Panc1 (cell line): Measurements from ENCODE around the gene WWOX. TPM values are rescaled to one million over a fixed set of nuclear protein-coding genes. Genes with fewer than 3 reads are reported as not detected.
A peak's percentile ranks its signal among the peaks of the same experiment; 100 is the strongest.

Experiments used
- ATAC-seq: fragments of 200-7000 bp; cut with Tn5 transposase; 2 replicates; pipeline ENCODE4 v1.9.1; 2020; ENCODE audit warnings: mild to moderate bottlenecking, moderate library complexity
- BruUV-seq: library from RNA; stranded (reverse); fragments of 400-500 nt; replicated peaks from 2 replicates; lab custom pipeline; 2021; lab: Mats Ljungman, UMichigan
- CTCF ChIA-PET: fragments of 300-600 bp; sonication (Branson Sonifier 250); formaldehyde crosslinking; loops from one replicate; lab custom pipeline; 2022; ENCODE audit warnings: antibody characterized with exemption; lab: Charles Lee
- POLR2A ChIA-PET: fragments of 300-600 bp; sonication (Branson Sonifier 250); formaldehyde crosslinking; loops from one replicate; lab custom pipeline; 2022; ENCODE audit warnings: antibody characterized with exemption; lab: Charles Lee
- DNase-seq: peaks from one replicate; pipeline ENCODE4 v3.0.0-alpha.2; 2010; ENCODE audit warnings: low read depth, low spot score
- H3K27ac ChIP-seq: 2 replicates; pipeline ENCODE4 v1.5.1; 2011; ENCODE audit warnings: mild to moderate bottlenecking, low read length, inconsistent platforms
- H3K27me3 ChIP-seq: fragments of 200-500 bp; sonication (Bioruptor generic); 2 replicates; pipeline ENCODE4 v1.6.0; 2014; ENCODE audit warnings: low read length, inconsistent platforms; ENCODE audit not compliant: control insufficient read depth, insufficient read depth
- H3K36me3 ChIP-seq: fragments of 200-500 bp; sonication (Bioruptor generic); 2 replicates; pipeline ENCODE4 v1.5.1; 2014; ENCODE audit warnings: inconsistent platforms, mild to moderate bottlenecking, low read length, moderate library complexity; ENCODE audit not compliant: control insufficient read depth, insufficient read depth
- H3K4me1 ChIP-seq: 2 replicates; pipeline ENCODE4 v1.5.1; 2011; ENCODE audit warnings: inconsistent platforms, mild to moderate bottlenecking, low read length, moderate library complexity; ENCODE audit not compliant: control insufficient read depth, insufficient read depth
- H3K4me3 ChIP-seq, 2 experiments: 2 replicates each; pipeline ENCODE4 v1.5.1; 2011 to 2012; ENCODE audit warnings: low read depth in 2 of 2, low read length in 2 of 2, mild to moderate bottlenecking in 2 of 2, inconsistent platforms in 1 of 2, moderate library complexity in 1 of 2
- H3K9me3 ChIP-seq: fragments of 200-500 bp; sonication (Bioruptor generic); 2 replicates; pipeline ENCODE4 v1.5.1; 2014; ENCODE audit warnings: low read depth, mild to moderate bottlenecking, inconsistent platforms, low read length, moderate library complexity; ENCODE audit not compliant: control insufficient read depth, insufficient read depth
- CTCF ChIP-seq: fragments of 450-650 bp; IDR thresholded peaks from 2 replicates; pipeline ENCODE4 v1.5.1; 2017; ENCODE audit warnings: mild to moderate bottlenecking
- POLR2AphosphoS5 ChIP-seq: IDR thresholded peaks from 2 replicates; pipeline ENCODE4 v1.6.1; 2012; ENCODE audit warnings: mild to moderate bottlenecking, low read depth, low read length, moderate library complexity
- REST ChIP-seq, 2 experiments: IDR thresholded peaks; 2 replicates each; pipeline ENCODE4 v1.6.1; 2011 to 2012; ENCODE audit warnings: low read depth in 2 of 2, control low read depth in 1 of 2, low read length in 1 of 2, mild to moderate bottlenecking in 1 of 2, moderate library complexity in 1 of 2; ENCODE audit not compliant: insufficient read depth in 1 of 2
- SIN3A ChIP-seq: IDR thresholded peaks from 2 replicates; pipeline ENCODE4 v1.6.1; 2012; ENCODE audit warnings: low read depth, mild to moderate bottlenecking, low read length, moderate library complexity, borderline replicate concordance; ENCODE audit not compliant: insufficient read depth
- TCF7L2 ChIP-seq: IDR thresholded peaks from 2 replicates; pipeline ENCODE4 v1.6.1; 2011; ENCODE audit warnings: mild to moderate bottlenecking, low read depth, low read length, inconsistent platforms
- in situ Hi-C: cut with HindIII; loops from 2 replicates; pipeline ENCODE4 v1.10.0; 2016; ENCODE audit warnings: low sequenced_read_pairs, low pct_unique_long_range_greater_than_20kb
- intact Hi-C: fragments of 100-400 bp; cut with micrococcal nuclease; formaldehyde crosslinking; loops from one replicate; pipeline ENCODE4 v1.10.0; 2022; ENCODE audit not compliant: unreplicated experiment
- total RNA-seq: library from RNA; stranded (reverse); gene quantifications from one replicate; pipeline ENCODE4 v1.2.1, GENCODE V29; 2021; ENCODE audit not compliant: unreplicated experiment

The WWOX gene
- total RNA-seq, 1 experiment from 2014 or later = 12.5 TPM

- Histone ChIP-seq H3K4me3 (no peak overlapping the region), H3K27me3 (no peaks in the 10 kb centered on the region), H3K36me3 (no peaks in the 10 kb centered on the region), H3K9me3 (no peaks in the 10 kb centered on the region), H3K4me1 (peaks cover 4% of the 10 kb centered on the region; the same call in 1 of the 2 replicates), H3K27ac (no peak overlapping the region)
- in situ Hi-C loops (no loop called here), intact Hi-C loops (loop anchor here (2.0 kb wide), 1 partner anchor 112 kb away; no protein-coding TSS in a partner anchor)
- POLR2A ChIA-PET = no interaction called here
- CTCF ChIA-PET = no interaction called here
- TF ChIP-seq CTCF (peak; percentile 86), REST (IDR thresholded peaks at IDR 0.05; ENCODE audit: insufficient read depth in 1 of 2, low read depth in 2 of 2, low read length in 1 of 2) (no peak)
- DNase-seq = peak; percentile 39
- peak; percentile 80 for ATAC-seq
- no TSS peak for BruUV-seq
These were observed 135.8 kb downstream of the WWOX start for GRCh38 chr16:78235168-78235800.

GRCh38 chr16:78235876-78236275, 136.4 kb downstream of the WWOX start:
- no peak overlapping the region for H3K27ac ChIP-seq
- H3K27me3 ChIP-seq = no peaks in the 10 kb centered on the region
- no peaks in the 10 kb centered on the region for H3K36me3 ChIP-seq
- no peaks in the 10 kb centered on the region for H3K9me3 ChIP-seq
- DNase-seq (no peak), ATAC-seq (no peak)
- no TSS peak for BruUV-seq
- no peak overlapping the region for H3K4me3 ChIP-seq
- ChIA-PET CTCF (no interaction called here), POLR2A (no interaction called here)
- H3K4me1 ChIP-seq = peaks cover 4% of the 10 kb centered on the region; the same call in 1 of the 2 replicates
- in situ Hi-C loops = no loop called here
- no peak for TF ChIP-seq TCF7L2
- no peak for TF ChIP-seq CTCF
- no peak for TF ChIP-seq SIN3A
- TF ChIP-seq POLR2AphosphoS5 = no peak
- no peak for TF ChIP-seq REST (IDR thresholded peaks at IDR 0.05; ENCODE audit: insufficient read depth in 1 of 2, low read depth in 2 of 2, low read length in 1 of 2)
- intact Hi-C loops = loop anchor here (2.0 kb wide), 1 partner anchor 113 kb away; no protein-coding TSS in a partner anchor
